Peyer's patch (tissue), 4 donors: ENCODE data around the gene MAN1B1. TPM values are rescaled to one million over a fixed set of nuclear protein-coding genes. Genes with fewer than 3 reads are reported as not detected.
A peak's percentile ranks its signal among the peaks of the same experiment; 100 is the strongest.

Experiments
- DNase-seq, 3 donors: peaks; one replicate each; pipeline ENCODE4 v3.0.0-alpha.2; 2017 to 2019
- H3K27ac ChIP-seq, 4 donors: fragments of 200-600 bp; sonication (generic); one replicate each; pipeline ENCODE4 v1.5.1; 2016 to 2019
- H3K27me3 ChIP-seq, 2 donors: fragments of 200-600 bp; sonication (generic); one replicate each; pipeline ENCODE4 v1.5.1; 2019
- H3K36me3 ChIP-seq, 3 donors: fragments of 200-600 bp; sonication (generic); one replicate each; pipeline ENCODE4 v1.5.1; 2016 to 2019
- H3K4me1 ChIP-seq, 4 donors: fragments of 200-600 bp; sonication (generic); one replicate each; pipeline ENCODE4 v1.5.1; 2016 to 2019
- H3K4me3 ChIP-seq, 4 donors: fragments of 200-600 bp; sonication (generic); 1 replicate in 3 of 4; 2 replicates in 1 of 4; pipeline ENCODE4 v1.5.1; 2016 to 2019; ENCODE audit warnings: mild to moderate bottlenecking in 1 of 4
- H3K9me3 ChIP-seq, 4 donors: fragments of 200-600 bp; sonication (generic); one replicate each; pipeline ENCODE4 v1.5.1; 2016 to 2019; ENCODE audit warnings: mild to moderate bottlenecking in 1 of 4
- POLR2A ChIP-seq, 2 donors: fragments of 450-650 bp; IDR thresholded peaks; one replicate each; pipeline ENCODE4 v1.5.1; 2017; ENCODE audit warnings: antibody characterized with exemption in 2 of 2, mild to moderate bottlenecking in 2 of 2, moderate library complexity in 2 of 2
- total RNA-seq, 4 donors: library from RNA; depleted of rRNA; stranded (reverse); fragments of >200 nt; gene quantifications; one replicate each; pipeline ENCODE4 v1.1.0, GENCODE V29; 2016
- TF ChIP-seq, protein P1 (sequence below), 6 experiments: fragments of 450-650 bp in 4 of 6; fragments of 200-600 bp in 2 of 6; sonication (generic) in 1 of 6; IDR thresholded peaks; one replicate each; pipeline ENCODE4 v1.5.1; 2017 to 2019; ENCODE audit warnings: antibody characterized with exemption in 6 of 6, mild to moderate bottlenecking in 3 of 6, moderate library complexity in 1 of 6

The MAN1B1 gene
- total RNA-seq, 4 donors from 2014 or later: 42.7 to 74.7 (median 61.0) TPM

DNA sequence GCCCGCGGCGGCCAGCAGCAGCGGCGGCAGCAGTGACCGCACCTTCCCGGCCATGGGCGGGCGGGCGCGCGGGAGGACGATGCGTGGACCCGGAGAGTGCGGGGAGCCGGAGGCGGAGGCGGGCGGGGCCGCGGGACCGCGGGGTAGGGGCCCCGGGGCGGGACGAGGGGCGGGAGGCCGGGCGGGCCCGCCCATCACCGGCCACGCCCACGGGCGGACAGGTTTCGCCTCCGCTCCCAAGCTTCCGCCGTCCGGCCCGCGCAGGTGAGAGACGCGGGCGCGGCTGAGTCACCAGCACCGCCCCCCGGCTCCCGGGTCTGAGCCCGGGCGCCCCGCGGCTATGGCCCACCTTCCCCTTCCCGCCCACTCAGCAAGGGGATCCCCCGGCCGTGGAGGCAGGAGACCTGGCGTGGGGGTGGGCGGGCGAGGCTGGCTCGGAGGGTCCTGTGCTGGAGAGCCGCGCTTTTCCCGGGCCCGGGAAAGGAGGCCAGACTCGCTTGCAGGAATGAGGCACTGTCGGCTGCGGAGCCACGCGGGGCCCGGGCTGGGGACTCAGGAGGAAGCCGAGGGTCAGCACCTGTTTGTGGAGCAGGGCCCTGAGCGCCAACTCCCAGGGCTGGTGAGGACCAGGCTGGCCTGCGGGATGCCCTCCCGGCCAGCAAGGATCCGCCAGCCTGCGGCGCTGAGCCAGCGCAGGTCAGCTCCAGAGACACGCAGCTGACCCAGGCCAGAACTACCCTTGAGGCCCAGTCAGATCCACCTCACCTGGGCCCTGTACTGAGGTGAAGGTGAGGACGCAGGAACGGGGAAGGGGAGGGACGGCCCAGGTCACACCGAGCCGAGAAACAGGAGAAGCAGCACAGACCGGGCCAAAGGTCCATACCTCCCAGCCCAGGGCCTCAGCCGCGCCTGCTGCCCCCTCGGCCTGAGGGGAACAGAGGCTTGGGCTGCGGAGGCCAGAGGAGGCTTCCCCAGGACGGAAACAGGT is 32.5 kb upstream of the MAN1B1 start, which contains the start of gene ENTPD2:
Gene ENTPD2, minus strand, starts transcription at position 118 of the 988 bp plus-strand sequence. Its CDS starts 64 bp downstream, at position 54.
- Histone ChIP-seq H3K9me3 (no peaks in the 10 kb centered on the region), H3K36me3 (no peaks in the 10 kb centered on the region), H3K4me3 (peak within 1 kb of the TSS; percentile 31 to 86 (median 63)), H3K27ac (peak within 1 kb of the TSS; percentile 0 to 97 (median 92)), H3K4me1 (peaks cover 10 to 55% (median 15%) of the 10 kb centered on the region in 4 donors), H3K27me3 (peaks cover 0 to 14% of the 10 kb centered on the region in 2 donors)
- DNase-seq: peak; percentile 49 to 91 (median 86)
- TF ChIP-seq, protein P1, sequence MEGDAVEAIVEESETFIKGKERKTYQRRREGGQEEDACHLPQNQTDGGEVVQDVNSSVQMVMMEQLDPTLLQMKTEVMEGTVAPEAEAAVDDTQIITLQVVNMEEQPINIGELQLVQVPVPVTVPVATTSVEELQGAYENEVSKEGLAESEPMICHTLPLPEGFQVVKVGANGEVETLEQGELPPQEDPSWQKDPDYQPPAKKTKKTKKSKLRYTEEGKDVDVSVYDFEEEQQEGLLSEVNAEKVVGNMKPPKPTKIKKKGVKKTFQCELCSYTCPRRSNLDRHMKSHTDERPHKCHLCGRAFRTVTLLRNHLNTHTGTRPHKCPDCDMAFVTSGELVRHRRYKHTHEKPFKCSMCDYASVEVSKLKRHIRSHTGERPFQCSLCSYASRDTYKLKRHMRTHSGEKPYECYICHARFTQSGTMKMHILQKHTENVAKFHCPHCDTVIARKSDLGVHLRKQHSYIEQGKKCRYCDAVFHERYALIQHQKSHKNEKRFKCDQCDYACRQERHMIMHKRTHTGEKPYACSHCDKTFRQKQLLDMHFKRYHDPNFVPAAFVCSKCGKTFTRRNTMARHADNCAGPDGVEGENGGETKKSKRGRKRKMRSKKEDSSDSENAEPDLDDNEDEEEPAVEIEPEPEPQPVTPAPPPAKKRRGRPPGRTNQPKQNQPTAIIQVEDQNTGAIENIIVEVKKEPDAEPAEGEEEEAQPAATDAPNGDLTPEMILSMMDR (IDR thresholded peaks at IDR 0.05): no peak
- TF ChIP-seq POLR2A (IDR thresholded peaks at IDR 0.05): peak; percentile 88 to 92

GRCh38 chr9:137054932-137055384 is 31.8 kb upstream of the MAN1B1 start:
- H3K9me3 ChIP-seq: no peaks in the 10 kb centered on the region
- H3K27ac ChIP-seq: peak overlapping the region; percentile 17 to 97 (median 92)
- no peaks in the 10 kb centered on the region for H3K36me3 ChIP-seq
- peaks cover 10 to 55% (median 15%) of the 10 kb centered on the region in 4 donors for H3K4me1 ChIP-seq
- DNase-seq: peak in 2 of 3 donors; percentile 66 to 79
- peaks cover 0 to 9% of the 10 kb centered on the region in 2 donors for H3K27me3 ChIP-seq
- TF ChIP-seq, protein P1 (IDR thresholded peaks at IDR 0.05): no peak
- no peak for TF ChIP-seq POLR2A (IDR thresholded peaks at IDR 0.05)
- H3K4me3 ChIP-seq: peak overlapping the region in 2 of 4 donors; percentile 63 to 86

- H3K27ac ChIP-seq: peak overlapping the region; percentile 17 to 97 (median 92)
- H3K4me1 ChIP-seq: peaks cover 10 to 55% (median 15%) of the 10 kb centered on the region in 4 donors
- peak in 1 of 2 donors; percentile 24 for TF ChIP-seq POLR2A (IDR thresholded peaks at IDR 0.05)
- TF ChIP-seq, protein P1 (IDR thresholded peaks at IDR 0.05): peak in 1 of 6 experiments; percentile 7
- H3K36me3 ChIP-seq: no peaks in the 10 kb centered on the region
- peaks cover 0 to 9% of the 10 kb centered on the region in 2 donors for H3K27me3 ChIP-seq
- peak; percentile 37 to 95 (median 92) for DNase-seq
- H3K9me3 ChIP-seq: no peaks in the 10 kb centered on the region
- peak overlapping the region in 2 of 4 donors; percentile 63 to 86 for H3K4me3 ChIP-seq
Observed at GRCh38 chr9:137055385-137056364, 31.1 kb upstream of the MAN1B1 start.

- Histone ChIP-seq H3K4me1 (peaks cover 10 to 55% (median 15%) of the 10 kb centered on the region in 4 donors), H3K4me3 (no peak overlapping the region), H3K27ac (no peak overlapping the region), H3K36me3 (no peaks in the 10 kb centered on the region), H3K9me3 (no peaks in the 10 kb centered on the region), H3K27me3 (peaks cover 0 to 9% of the 10 kb centered on the region in 2 donors)
- no peak for TF ChIP-seq POLR2A (IDR thresholded peaks at IDR 0.05)
- TF ChIP-seq, protein P1 (IDR thresholded peaks at IDR 0.05): no peak
- DNase-seq: no peak
Observed at GRCh38 chr9:137056739-137057415, 29.9 kb upstream of the MAN1B1 start.
